GM12873 (cell line): Measurements from ENCODE around the gene GAS7.

Experiments
- TF ChIP-seq, protein P1 (sequence below): IDR thresholded peaks from 2 replicates; pipeline ENCODE4 v1.5.1; 2012; ENCODE audit warnings: low read depth, mild to moderate bottlenecking, moderate library complexity, low read length, control low read depth; ENCODE audit not compliant: insufficient read depth; ENCODE audit errors: missing control alignments

The GAS7 gene

DNA sequence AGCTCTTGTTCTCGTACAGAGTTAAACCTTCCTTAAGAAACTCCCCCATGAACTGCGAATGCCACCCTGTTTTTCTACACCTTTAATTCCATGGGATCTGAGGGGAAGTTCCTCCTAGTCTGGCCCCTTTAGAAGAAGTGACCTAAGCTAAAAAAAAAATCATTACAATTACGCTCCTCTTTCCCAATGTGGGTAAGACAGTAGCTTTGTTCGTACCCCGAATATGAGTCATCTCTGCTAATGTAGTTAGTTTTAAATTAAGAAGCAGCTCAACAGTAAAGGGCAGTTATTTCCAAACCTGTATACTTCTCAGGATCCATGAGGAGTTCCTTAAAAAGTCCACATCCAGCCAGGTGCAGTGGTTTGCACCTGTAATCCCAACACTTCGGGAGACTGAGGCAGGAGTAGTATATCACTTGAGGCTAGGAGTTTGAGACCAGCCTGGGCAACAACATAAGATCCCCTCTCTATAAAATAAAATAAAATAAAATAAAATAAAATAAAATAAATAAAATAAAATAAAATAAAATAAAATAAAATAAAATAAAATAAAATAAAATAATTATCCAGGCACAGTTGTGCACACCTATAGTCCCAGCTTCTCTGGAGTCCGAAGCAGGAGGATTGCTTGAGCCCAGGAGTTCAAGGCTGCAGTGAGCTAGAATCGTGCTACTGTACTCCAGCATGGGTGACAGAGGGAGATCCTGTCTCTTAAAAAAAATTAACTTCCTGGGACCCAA, 319.4 kb downstream of the GAS7 start:
- TF ChIP-seq, protein P1, sequence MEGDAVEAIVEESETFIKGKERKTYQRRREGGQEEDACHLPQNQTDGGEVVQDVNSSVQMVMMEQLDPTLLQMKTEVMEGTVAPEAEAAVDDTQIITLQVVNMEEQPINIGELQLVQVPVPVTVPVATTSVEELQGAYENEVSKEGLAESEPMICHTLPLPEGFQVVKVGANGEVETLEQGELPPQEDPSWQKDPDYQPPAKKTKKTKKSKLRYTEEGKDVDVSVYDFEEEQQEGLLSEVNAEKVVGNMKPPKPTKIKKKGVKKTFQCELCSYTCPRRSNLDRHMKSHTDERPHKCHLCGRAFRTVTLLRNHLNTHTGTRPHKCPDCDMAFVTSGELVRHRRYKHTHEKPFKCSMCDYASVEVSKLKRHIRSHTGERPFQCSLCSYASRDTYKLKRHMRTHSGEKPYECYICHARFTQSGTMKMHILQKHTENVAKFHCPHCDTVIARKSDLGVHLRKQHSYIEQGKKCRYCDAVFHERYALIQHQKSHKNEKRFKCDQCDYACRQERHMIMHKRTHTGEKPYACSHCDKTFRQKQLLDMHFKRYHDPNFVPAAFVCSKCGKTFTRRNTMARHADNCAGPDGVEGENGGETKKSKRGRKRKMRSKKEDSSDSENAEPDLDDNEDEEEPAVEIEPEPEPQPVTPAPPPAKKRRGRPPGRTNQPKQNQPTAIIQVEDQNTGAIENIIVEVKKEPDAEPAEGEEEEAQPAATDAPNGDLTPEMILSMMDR, result no peak

DNA sequence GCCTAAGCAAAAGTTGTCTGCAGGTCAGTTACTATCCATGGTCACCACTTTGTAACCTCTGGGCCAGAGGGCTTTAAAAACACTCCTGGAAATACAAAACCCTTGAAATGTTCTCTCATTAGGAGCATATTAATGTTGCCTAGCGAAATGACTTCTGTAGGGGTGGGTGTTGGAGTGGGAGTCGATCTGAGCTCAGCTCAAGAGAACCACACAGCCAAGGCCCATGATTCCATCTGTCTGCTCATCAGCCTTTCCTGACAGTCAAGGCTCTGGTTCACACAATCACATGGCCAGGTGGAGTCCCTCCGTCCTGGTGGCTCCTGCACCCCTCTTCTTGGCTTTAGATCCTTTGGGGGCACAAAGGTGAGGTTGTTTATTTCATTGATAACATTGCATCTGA, 320.1 kb downstream of the GAS7 start:
- TF ChIP-seq, protein P1, result no peak

DNA sequence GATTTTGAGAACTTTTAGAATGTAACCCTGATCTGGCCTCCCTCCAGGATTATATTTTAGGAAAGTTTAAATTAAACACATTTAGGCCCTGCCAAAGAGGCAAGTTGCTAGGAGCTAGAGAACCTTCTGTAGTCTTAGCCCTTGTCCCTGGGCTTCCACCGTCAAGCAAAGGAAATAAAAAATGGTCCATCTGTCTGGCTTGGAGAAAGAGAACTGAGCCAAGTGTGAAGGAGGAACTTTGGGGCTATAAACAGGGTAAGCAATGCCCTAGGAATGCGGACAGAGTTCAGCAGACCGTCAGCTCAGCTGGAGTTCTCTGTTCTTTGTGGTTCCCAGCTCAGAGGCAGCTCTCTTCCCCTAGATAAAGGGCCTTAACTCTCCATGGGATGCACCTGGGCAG, 323.0 kb downstream of the GAS7 start:
- TF ChIP-seq, protein P1, result no peak

DNA sequence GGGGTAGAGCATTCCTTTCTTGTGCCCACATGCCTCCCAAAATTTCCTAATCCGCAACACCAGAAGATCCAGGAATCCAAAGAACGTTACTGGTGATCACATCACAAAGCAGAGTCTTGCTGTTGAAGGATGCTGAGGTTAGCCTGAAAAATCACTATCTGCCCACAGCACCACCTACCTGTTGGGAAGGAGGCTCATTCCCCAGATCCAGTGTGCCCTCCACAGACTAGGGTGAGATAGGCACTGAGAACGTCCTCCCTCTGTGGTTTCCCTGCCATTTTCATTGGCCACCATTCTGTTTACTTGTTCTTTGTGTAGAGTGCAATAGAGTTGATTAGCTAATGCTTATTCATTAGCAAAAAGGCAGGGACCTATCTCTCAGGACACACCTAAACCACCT, 323.7 kb downstream of the GAS7 start:
- TF ChIP-seq, protein P1, result no peak

DNA sequence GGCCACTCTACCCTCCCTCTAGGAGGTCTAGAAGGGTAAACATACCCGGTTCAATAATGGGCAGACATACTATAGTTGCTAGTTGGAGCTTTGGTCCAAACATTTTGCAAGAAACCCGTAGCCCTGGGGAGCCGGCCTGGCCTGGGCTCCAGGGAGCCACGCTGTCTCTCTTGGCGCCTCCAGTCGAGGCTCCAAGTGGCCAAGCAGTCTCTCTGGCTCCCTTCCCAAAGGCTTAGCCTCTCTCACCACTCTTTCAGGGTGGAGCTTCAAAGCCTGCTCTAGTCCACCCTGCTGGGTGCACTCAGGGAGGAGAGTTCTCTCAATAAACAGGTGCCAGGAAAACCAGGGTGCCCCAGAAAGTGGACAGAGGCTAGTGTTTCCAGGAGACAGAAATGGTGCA, 325.6 kb downstream of the GAS7 start:
- TF ChIP-seq, protein P1, result no peak

DNA sequence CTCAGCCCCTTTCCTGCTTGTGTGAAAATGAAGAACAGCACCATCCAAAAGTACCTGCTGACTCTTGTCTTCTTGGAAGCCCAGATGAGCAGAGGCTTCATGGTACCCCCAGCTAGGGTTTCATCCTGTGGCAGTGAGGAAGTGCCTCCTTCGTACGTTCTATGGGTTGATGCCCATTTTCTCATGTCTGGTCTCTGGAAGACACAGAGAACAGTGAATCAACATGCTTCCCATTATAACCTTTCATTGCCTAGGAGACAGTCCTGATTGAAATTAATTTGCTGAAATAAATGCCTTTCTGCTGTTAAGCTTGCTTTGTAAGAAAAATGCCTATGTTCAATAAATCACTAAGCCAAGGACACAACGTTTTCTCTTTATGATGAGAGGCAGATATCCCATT, 329.9 kb downstream of the GAS7 start:
- TF ChIP-seq, protein P1, result no peak

DNA sequence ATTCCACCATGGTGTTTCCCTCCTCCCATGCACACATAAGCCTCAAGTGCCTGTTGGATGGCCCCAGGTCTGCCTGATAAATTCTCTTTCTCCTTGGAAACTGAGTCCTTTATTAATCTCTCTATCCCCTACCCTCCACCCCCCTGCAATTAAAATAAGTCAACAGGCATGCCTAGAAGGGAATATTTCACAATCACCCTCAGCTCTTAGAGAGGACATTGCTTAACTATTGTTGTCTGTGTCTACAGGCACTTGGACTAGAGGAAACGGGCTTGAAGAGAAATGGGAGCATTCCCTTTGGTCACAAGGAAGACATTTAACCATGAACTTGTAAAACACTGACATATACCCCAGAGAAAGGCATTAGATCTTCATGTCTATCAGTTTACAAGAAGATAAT, 332.8 kb downstream of the GAS7 start:
- TF ChIP-seq, protein P1, result no peak

DNA sequence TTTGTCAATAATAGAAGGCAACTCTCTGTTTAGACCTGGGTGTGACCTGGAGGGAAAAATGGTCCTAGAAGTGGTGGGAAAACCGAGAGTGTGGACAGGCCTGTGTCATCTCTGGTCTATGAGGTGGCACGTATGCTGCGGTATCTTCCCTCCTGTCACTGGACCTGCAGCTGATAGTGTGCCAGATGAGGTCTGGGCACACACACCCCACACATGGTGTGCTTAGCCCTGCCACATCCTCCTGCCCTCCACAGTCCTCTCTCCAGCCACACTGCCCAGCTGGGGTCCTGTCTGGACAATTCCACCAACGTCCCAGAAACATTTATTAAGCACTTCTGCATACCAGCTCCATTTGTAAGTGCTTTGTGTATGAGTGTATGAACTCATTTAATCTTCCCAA, 335.5 kb downstream of the GAS7 start:
- TF ChIP-seq, protein P1, result no peak
